SK-N-SH treated with all-trans-retinoic acid at 6 μM for 48 hours (cell line): Measurements from ENCODE around the gene MTREX.

Source experiments
- ATAC-seq: fragments of 200-7000 bp; cut with Tn5 transposase; 3 replicates; pipeline ENCODE4 v1.9.1; 2020; ENCODE audit warnings: mild to moderate bottlenecking, moderate library complexity
- BACH2 ChIP-seq: fragments of 250-450 bp; sonication (Bioruptor Pico); IDR thresholded peaks from 2 replicates; pipeline ENCODE4 v1.9.0; 2021; ENCODE audit warnings: mild to moderate bottlenecking, borderline replicate concordance
- CREB5 ChIP-seq: fragments of 250-450 bp; sonication (Bioruptor Pico); IDR thresholded peaks from 2 replicates; pipeline ENCODE4 v1.5.1; 2020; ENCODE audit warnings: low read depth, mild to moderate bottlenecking, moderate library complexity
- CSDC2 ChIP-seq: fragments of 250-450 bp; sonication (Bioruptor Pico); IDR thresholded peaks from 2 replicates; pipeline ENCODE4 v1.5.0; 2020; ENCODE audit warnings: mild to moderate bottlenecking, moderate library complexity
- CSRNP3 ChIP-seq: fragments of 250-450 bp; sonication (Bioruptor Pico); IDR thresholded peaks from 2 replicates; pipeline ENCODE4 v1.5.1; 2021; ENCODE audit warnings: mild to moderate bottlenecking, moderate library complexity
- ESRRG ChIP-seq: fragments of 250-450 bp; sonication (Bioruptor Pico); IDR thresholded peaks from 2 replicates; pipeline ENCODE4 v1.6.1; 2021; ENCODE audit warnings: mild to moderate bottlenecking
- GLIS3 ChIP-seq: fragments of 250-450 bp; sonication (Bioruptor Pico); IDR thresholded peaks from 2 replicates; pipeline ENCODE4 v1.5.0; 2020; ENCODE audit warnings: mild to moderate bottlenecking, moderate library complexity
- ISL1 ChIP-seq: fragments of 250-450 bp; sonication (Bioruptor Pico); IDR thresholded peaks from 2 replicates; pipeline ENCODE4 v2.1.2; 2022; ENCODE audit warnings: mild to moderate bottlenecking, moderate library complexity
- OSR1 ChIP-seq: fragments of 250-450 bp; sonication (Bioruptor Pico); IDR thresholded peaks from 2 replicates; pipeline ENCODE4 v1.8.0; 2022; ENCODE audit warnings: moderate library complexity, mild to moderate bottlenecking, inconsistent platforms
- POU6F1 ChIP-seq: fragments of 250-450 bp; sonication (Bioruptor Pico); IDR thresholded peaks from 2 replicates; pipeline ENCODE4 v1.8.0; 2021; ENCODE audit warnings: low read depth, mild to moderate bottlenecking, moderate library complexity, borderline replicate concordance
- TCF4 ChIP-seq: fragments of 250-450 bp; sonication (Bioruptor Pico); IDR thresholded peaks from 2 replicates; pipeline ENCODE4 v1.8.0; 2021; ENCODE audit warnings: mild to moderate bottlenecking, moderate library complexity, borderline replicate concordance
- TSHZ2 ChIP-seq: fragments of 250-450 bp; sonication (Bioruptor Pico); IDR thresholded peaks from 2 replicates; pipeline ENCODE4 v1.5.0; 2020; ENCODE audit warnings: mild to moderate bottlenecking, moderate library complexity
- ZC3H10 ChIP-seq: fragments of 250-450 bp; sonication (Bioruptor Pico); IDR thresholded peaks from 2 replicates; pipeline ENCODE4 v1.5.1; 2021; ENCODE audit warnings: mild to moderate bottlenecking, moderate library complexity
- ZFP3 ChIP-seq: fragments of 250-450 bp; sonication (Bioruptor Pico); IDR thresholded peaks from 2 replicates; pipeline ENCODE4 v1.5.0; 2020; ENCODE audit warnings: mild to moderate bottlenecking, moderate library complexity
- ZNF8 ChIP-seq: fragments of 450-650 bp; formaldehyde crosslinking; IDR thresholded peaks from 2 replicates; pipeline ENCODE4 v1.5.0; 2020; ENCODE audit warnings: mild to moderate bottlenecking, moderate library complexity

MTREX gene

GRCh38 chr5:55421074-55421529 lies 113.3 kb downstream of the MTREX start (continued):
- TF ChIP-seq CREB5 (CRISPR knock-in tag) (no peak), ISL1 (CRISPR knock-in tag) (no peak), TCF4 (no peak), ZNF8 (CRISPR knock-in tag) (no peak)

- TF ChIP-seq GLIS3 (CRISPR knock-in tag) (no peak), POU6F1 (no peak), BACH2 (no peak), ZNF8 (CRISPR knock-in tag) (no peak), TSHZ2 (no peak), ZFP3 (CRISPR knock-in tag) (no peak), CSDC2 (CRISPR knock-in tag) (no peak), CREB5 (CRISPR knock-in tag) (no peak), ISL1 (CRISPR knock-in tag) (no peak), TCF4 (no peak), ESRRG (no peak)
- ATAC-seq: no peak
Observed at GRCh38 chr5:55426455-55426854, 118.7 kb downstream of the MTREX start.

- TF ChIP-seq CSDC2 (CRISPR knock-in tag) (no peak), OSR1 (CRISPR knock-in tag) (no peak), ZC3H10 (no peak), ESRRG (no peak), CSRNP3 (no peak), ISL1 (CRISPR knock-in tag) (peak; percentile 27; the same call in 1 of the 2 replicates)
- ATAC-seq: peak; percentile 70
Observed at GRCh38 chr5:55427157-55427556, 119.4 kb downstream of the MTREX start.

GRCh38 chr5:55429221-55429612 lies 121.4 kb downstream of the MTREX start:
- TF ChIP-seq CSRNP3 (no peak), POU6F1 (no peak)
- TF ChIP-seq, all 23 proteins: peak for 0
- ATAC-seq: no peak
